H1 (cell line): ENCODE results near the gene MIF4GD.

Experiments
- EGR1 ChIP-seq: IDR thresholded peaks from 2 replicates; pipeline ENCODE4 v1.6.1; 2011; ENCODE audit warnings: low read depth, low read length, borderline replicate concordance
- JUN ChIP-seq: IDR thresholded peaks from 2 replicates; pipeline ENCODE4 v1.6.1; 2011; ENCODE audit warnings: low read depth, mild to moderate bottlenecking, improper control_type of control experiment, low read length
- SIN3A ChIP-seq, 2 experiments: IDR thresholded peaks in 1 of 2; conservative IDR thresholded peaks in 1 of 2; 2 replicates each; pipeline ENCODE4 v1.6.1; 2011 to 2012; ENCODE audit warnings: low read length in 2 of 2, improper control_type of control experiment in 1 of 2, low read depth in 1 of 2, mild to moderate bottlenecking in 1 of 2
- TF ChIP-seq, protein P1 (sequence below), 3 experiments: IDR thresholded peaks; 1 replicate in 2 of 3; 2 replicates in 1 of 3; pipeline versions ENCODE4 v1.5.1 to v1.6.1; 2011; ENCODE audit warnings: low read length in 3 of 3, mild to moderate bottlenecking in 3 of 3, inconsistent platforms in 2 of 3, low read depth in 1 of 3, moderate library complexity in 1 of 3; ENCODE audit not compliant: insufficient read depth in 1 of 3; ENCODE audit errors: control extremely low read depth in 1 of 3
- TF ChIP-seq, protein P2 (sequence below): IDR thresholded peaks from 2 replicates; pipeline ENCODE4 v1.6.1; 2012; ENCODE audit warnings: inconsistent platforms

GRCh38 chr17:75238684-75239191 lies 32.3 kb downstream of the MIF4GD start:
- TF ChIP-seq, protein P1, sequence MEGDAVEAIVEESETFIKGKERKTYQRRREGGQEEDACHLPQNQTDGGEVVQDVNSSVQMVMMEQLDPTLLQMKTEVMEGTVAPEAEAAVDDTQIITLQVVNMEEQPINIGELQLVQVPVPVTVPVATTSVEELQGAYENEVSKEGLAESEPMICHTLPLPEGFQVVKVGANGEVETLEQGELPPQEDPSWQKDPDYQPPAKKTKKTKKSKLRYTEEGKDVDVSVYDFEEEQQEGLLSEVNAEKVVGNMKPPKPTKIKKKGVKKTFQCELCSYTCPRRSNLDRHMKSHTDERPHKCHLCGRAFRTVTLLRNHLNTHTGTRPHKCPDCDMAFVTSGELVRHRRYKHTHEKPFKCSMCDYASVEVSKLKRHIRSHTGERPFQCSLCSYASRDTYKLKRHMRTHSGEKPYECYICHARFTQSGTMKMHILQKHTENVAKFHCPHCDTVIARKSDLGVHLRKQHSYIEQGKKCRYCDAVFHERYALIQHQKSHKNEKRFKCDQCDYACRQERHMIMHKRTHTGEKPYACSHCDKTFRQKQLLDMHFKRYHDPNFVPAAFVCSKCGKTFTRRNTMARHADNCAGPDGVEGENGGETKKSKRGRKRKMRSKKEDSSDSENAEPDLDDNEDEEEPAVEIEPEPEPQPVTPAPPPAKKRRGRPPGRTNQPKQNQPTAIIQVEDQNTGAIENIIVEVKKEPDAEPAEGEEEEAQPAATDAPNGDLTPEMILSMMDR (IDR thresholded peaks at IDR 0.05; ENCODE audit: control extremely low read depth in 1 of 3, insufficient read depth in 1 of 3, low read depth in 1 of 3, low read length in 3 of 3): peak; percentile 83 to 96 (median 94)
- TF ChIP-seq EGR1: no peak
- no peak for TF ChIP-seq JUN
- TF ChIP-seq SIN3A (conservative IDR thresholded peaks at IDR 0.05 in 1 of 2, IDR thresholded peaks at IDR 0.05 in 1 of 2; ENCODE audit: low read depth in 1 of 2, low read length in 2 of 2): 0 out of 4 replicates have a peak, but pooled peaks of 1 of the 2 experiments have one; percentile 23
- TF ChIP-seq, protein P2, sequence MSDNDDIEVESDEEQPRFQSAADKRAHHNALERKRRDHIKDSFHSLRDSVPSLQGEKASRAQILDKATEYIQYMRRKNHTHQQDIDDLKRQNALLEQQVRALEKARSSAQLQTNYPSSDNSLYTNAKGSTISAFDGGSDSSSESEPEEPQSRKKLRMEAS: no peak
